ENCODE measurements around the gene ZCCHC12.

ZCCHC12 gene

DNA sequence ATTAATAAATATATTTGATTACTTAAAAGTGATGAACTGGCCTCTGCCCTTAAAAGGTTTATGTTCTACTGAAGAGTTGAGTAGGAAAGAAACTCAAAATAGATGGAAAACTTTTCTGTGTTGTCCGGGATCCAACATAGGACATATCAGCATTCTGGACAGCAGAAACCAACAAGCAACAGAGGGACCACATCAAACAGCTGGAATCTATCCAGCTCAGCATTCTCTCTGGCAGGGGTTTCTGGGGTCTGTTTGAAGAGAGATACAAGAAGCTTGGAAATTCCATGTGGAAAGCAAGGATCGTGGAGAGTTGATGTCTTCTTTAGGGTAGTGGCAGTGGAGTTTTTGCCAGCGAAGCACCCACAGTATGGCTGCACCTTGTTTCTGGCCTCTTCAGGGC, 43.6 kb downstream of the ZCCHC12 start:
- TF ChIP-seq, protein P1, sequence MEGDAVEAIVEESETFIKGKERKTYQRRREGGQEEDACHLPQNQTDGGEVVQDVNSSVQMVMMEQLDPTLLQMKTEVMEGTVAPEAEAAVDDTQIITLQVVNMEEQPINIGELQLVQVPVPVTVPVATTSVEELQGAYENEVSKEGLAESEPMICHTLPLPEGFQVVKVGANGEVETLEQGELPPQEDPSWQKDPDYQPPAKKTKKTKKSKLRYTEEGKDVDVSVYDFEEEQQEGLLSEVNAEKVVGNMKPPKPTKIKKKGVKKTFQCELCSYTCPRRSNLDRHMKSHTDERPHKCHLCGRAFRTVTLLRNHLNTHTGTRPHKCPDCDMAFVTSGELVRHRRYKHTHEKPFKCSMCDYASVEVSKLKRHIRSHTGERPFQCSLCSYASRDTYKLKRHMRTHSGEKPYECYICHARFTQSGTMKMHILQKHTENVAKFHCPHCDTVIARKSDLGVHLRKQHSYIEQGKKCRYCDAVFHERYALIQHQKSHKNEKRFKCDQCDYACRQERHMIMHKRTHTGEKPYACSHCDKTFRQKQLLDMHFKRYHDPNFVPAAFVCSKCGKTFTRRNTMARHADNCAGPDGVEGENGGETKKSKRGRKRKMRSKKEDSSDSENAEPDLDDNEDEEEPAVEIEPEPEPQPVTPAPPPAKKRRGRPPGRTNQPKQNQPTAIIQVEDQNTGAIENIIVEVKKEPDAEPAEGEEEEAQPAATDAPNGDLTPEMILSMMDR (IDR thresholded peaks at IDR 0.05; ENCODE audit: low read depth, low read length), result no peak
- no peak for DNase-seq (ENCODE audit: extremely low read depth, low read depth)

DNA sequence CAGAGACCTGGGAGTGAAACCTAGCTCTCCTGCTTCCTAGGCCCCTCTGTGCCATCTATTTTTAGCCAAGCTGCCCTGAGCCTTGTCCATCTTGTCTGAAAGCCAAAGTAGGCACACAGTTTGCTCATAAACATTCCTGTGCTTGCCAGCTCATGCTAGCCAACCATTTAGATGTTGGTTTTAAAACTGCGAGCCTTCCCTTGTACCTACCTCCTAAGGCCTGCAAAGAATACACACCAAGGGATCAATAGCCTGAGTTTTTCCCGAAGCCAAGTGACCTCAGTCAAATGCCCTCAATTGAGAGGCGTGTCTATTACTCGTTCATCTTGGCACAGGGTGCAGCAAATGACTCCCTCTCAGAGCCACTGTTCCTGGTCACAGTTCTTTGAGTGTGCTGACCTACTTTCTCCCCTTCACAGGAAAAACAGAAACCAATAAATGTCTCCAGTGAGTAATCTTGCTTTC, 48.5 kb downstream of the ZCCHC12 start:
- no peak for DNase-seq (ENCODE audit: extremely low read depth, low read depth)
- TF ChIP-seq, protein P1 (IDR thresholded peaks at IDR 0.05; ENCODE audit: low read depth, low read length), result no peak

Data from AG09319 (cell line).